Activated CD8-positive, alpha-beta memory T cell treated with anti-CD3 and anti-CD28 coated beads for 36 hours (primary cell): ENCODE data around the gene SPATA25. TPM values are rescaled to one million over a fixed set of nuclear protein-coding genes. Genes with fewer than 3 reads are reported as not detected.
"Not testable (repeated sequence)": the region's sequence is repeated elsewhere in the genome, so short reads cannot be mapped to it uniquely, and the experiment has no call there.

ENCODE experiments used
- CTCF ChIA-PET: fragments of 350-600 bp; sonication (Branson Sonifier 250); formaldehyde crosslinking; loops from one replicate; lab custom pipeline; 2021; ENCODE audit warnings: antibody characterized with exemption; lab: Charles Lee
- POLR2A ChIA-PET: fragments of 350-600 bp; sonication (Branson Sonifier 250); formaldehyde crosslinking; loops from one replicate; lab custom pipeline; 2021; ENCODE audit warnings: antibody characterized with exemption; lab: Charles Lee
- total RNA-seq, 2 experiments: library from RNA; stranded (reverse); gene quantifications; one replicate each; pipeline ENCODE4 v1.2.3, GENCODE V29; 2021

SPATA25 gene
- total RNA-seq, 2 experiments from 2014 or later = 1.7 to 2.1 TPM

- CTCF ChIA-PET = interaction anchor here (1.4 to 2.4 kb wide), 3 partner anchors 7 to 90 kb away, joined by 3 to 10 read pairs (median 4); no protein-coding TSS in a partner anchor
- POLR2A ChIA-PET = interaction anchor here (1.3 kb wide), 1 partner anchor 51 kb away, joined by 3 read pairs; no protein-coding TSS in a partner anchor
These were observed 4.8 kb downstream of the SPATA25 start for GRCh38 chr20:45882469-45883099.

GRCh38 chr20:45880988-45881788 is 6.2 kb downstream of the SPATA25 start, which contains the start of gene ZSWIM1:
TSS of gene ZSWIM1 (plus strand) at chr20:45881227. CDS start at chr20:45882593, 1,366 bp downstream.
- ChIA-PET POLR2A (interaction anchor here (0.6 to 2.4 kb wide), 5 partner anchors 9 to 90 kb away, joined by 3 to 15 read pairs (median 5); partner anchors contain the start of genes ACOT8, CTSA, NEURL2 and ZSWIM3), CTCF (interaction anchor here (1.0 to 2.4 kb wide), 6 partner anchors 9 to 91 kb away, joined by 3 to 10 read pairs (median 3); partner anchors contain the start of genes ACOT8 and ZSWIM3)

DNA sequence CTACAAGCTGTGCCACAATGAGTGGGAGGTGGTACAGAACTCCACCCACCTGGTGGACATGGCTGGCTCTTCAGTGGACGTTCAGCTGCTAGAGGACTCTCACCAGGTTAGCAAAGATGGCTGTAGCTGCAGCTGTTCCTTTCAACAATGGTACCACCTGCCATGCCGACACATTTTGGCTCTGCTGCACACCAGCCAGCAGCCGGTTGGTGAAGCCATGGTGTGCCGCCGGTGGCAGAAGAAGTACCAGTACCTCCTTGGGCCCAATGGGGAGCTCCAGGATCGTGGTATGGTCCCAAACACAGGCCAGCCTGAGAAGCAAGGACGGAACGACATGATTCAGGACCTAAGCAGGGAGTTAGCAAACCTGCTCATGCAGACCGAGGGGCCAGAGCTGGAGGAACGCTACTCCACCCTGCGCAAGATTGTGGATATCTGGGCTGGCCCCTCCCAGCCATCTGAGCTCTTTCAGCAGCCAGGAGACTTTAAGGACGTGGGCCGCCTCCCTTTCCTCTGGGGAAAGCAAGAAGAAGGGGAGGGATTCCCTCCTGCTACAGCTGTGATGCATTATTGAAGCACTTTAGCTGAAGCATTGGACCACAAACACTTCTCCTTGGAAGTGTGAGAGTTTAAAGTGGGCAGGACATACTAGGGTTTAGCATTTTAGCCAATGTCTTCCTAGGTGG is 9.2 kb downstream of the SPATA25 start:
- CTCF ChIA-PET = no interaction called here
- POLR2A ChIA-PET = no interaction called here

DNA sequence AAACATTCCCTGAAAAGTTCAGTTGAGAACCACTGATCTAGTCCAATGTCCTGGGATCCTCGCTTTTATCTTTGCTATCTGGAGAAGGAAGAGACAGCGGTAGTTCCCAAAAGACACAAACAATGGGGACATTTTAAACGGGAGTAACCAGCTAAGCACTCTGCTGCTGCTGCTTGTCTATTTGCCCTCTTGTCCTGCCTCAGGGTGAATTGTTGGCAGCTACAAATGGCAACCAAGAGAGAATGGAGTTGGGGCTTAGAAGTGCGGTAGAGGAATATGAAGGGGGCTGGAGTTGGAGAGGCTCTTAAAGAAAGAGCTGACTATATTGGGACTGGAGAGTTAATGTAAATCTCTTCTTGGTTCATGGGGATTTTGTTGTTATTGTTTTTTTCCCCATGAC is 12.8 kb downstream of the SPATA25 start:
- ChIA-PET POLR2A (no interaction called here), CTCF (interaction anchor here (0.6 kb wide), 1 partner anchor 95 kb away, joined by 3 read pairs; no protein-coding TSS in a partner anchor)

DNA sequence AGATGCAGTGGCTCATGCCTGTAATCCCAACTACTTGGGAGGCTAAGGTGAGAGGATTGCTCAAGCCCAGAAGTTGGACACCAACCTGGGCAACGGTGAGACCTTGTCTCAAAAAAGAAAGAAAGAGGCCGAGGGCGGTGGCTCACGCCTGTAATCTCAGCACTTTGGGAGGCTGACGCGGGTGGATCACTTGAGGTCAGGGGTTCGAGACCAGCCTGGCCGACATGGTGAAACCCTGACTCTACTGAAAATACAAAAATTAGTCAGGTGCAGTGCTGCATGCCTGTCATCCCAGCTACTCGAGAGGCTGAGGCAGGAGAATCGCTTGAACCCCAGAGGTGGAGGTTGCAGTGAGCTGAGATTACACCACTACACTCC is 13.3 kb downstream of the SPATA25 start:
- POLR2A ChIA-PET = not testable (repeated sequence)

DNA sequence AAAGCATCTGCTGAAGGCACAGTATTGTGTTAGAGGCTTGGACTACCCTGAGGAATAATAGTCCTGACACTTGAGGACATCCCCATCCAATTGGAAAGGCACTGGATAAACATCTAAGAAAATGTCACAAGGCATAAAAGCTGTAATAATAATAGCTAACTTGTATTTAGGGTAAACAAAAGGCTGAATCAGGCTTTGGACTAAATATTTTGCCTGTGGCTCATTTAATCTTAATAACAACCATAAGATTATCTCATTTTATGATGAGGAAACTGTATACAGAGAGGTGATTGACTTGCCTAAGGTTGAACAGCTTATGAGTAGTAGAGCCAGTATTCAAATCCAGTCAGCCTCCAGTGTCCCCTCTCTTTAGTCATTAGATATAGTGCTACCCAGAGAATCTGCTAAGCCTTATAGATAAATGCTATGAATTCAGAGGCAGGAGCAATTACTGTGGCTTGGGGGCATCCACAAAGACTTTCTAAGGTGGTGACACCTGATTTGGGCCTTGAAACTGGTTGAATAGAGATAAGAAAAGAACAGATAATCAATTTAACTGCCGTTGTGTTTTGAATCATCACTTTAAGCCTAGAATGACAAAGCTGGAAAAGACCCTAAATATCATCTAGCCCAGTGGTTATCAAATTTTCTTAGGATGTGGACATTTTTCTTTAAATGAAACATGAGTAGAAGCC is 13.9 kb downstream of the SPATA25 start:
- CTCF ChIA-PET = no interaction called here
- POLR2A ChIA-PET = no interaction called here

More for the DNA sequence above, 13.3 kb downstream of the SPATA25 start:
- CTCF ChIA-PET = not testable (repeated sequence)

- ChIA-PET CTCF (interaction anchor here (0.6 kb wide), 1 partner anchor 56 kb away, joined by 3 read pairs; no protein-coding TSS in a partner anchor), POLR2A (no interaction called here)
These were observed 14.8 kb downstream of the SPATA25 start for GRCh38 chr20:45872626-45873025.

GRCh38 chr20:45867819-45868176 is 19.6 kb downstream of the SPATA25 start:
- CTCF ChIA-PET = no interaction called here
- POLR2A ChIA-PET = no interaction called here

GRCh38 chr20:45867136-45867818 is 20.1 kb downstream of the SPATA25 start:
- ChIA-PET POLR2A (no interaction called here), CTCF (no interaction called here)

- ChIA-PET CTCF (no interaction called here), POLR2A (no interaction called here)
These were observed 21.0 kb downstream of the SPATA25 start for GRCh38 chr20:45866454-45866853.

DNA sequence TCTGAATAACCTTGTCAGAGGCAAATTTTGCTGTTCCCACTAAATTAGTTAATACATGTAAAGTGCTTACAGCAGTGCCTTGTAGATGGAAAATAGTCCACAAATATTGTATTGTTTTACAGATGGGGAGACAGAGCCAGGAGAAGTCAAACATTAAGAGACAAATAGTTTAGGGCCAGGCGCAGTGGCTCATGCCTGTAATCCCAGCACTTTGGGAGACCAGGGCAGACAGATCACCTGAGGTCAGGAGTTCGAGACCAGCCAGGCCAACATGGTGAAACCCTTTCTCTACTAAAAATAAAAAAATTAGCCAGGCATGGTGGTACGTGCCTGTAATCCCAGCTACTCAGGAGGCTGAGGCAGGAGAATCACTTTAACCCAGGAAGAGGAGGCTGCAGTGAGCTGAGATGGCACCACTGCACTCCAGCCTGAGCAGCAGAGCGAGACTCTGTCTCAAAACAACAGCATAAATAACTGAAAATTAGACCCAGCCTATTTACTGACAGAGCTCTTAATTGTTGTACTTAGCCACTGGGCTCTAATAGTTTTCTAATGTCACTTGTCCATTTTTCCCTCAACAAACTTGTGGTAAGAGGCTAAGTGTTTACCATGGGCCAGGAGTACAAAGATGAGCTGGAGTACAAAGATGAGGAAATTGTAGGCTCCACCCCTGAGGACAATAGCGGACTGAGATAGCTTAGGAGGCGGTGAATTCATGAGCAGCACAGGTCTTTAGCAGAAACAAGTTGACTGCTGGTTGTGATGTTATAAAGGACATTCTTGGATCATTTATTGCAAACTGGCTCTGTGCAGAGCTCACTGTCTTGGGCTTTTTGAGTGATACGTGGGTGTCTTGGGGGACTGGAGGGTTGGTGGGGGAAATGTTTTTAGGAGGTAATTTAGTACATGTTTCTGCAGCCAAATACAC is 23.6 kb downstream of the SPATA25 start:
- ChIA-PET POLR2A (no interaction called here), CTCF (no interaction called here)

DNA sequence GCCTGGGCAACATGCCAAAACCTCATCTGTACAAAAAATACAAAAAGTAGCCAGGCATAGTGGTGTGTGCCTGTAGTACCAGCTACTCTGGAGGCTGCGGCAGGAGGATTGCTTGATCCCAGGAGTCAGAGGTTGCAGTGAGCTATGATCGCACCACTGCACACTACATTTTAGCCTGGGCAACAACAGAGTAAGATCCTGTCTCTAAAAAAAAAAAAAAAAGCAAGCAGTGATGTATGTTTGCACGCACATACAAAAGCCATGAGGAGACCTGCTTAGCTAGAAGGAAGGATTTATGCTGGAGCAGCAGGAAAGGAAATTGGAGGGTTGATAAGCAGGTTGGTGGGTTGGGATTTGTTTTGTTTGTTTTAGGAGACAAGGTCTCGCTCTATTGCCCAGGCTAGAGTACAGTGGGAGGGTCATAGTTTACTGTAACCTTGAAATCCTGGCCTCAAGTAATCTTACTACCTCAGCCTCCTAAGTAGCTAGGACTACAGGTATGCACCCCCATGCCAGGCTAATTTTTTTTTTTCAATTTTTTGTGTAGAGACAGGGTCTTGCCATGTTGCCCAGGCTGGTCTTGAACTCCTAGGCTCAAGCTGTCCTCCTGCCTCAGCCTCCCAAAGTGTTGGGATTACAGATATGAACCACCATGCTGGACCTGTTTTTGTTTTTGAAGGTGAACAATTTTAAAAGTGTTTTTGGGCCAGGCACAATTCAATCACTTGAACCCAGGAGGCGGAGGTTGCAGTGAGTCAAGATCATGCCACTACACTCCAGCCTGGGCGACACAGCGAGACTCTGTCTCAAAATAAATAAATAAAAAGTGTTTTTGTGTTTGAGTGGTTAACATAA is 26.0 kb downstream of the SPATA25 start:
- ChIA-PET CTCF (interaction anchor here (0.6 to 0.7 kb wide), 4 partner anchors 11 to 79 kb away, joined by 3 to 4 read pairs (median 4); no protein-coding TSS in a partner anchor), POLR2A (no interaction called here)

GRCh38 chr20:45860560-45861220 is 26.7 kb downstream of the SPATA25 start:
- ChIA-PET POLR2A (no interaction called here), CTCF (no interaction called here)

DNA sequence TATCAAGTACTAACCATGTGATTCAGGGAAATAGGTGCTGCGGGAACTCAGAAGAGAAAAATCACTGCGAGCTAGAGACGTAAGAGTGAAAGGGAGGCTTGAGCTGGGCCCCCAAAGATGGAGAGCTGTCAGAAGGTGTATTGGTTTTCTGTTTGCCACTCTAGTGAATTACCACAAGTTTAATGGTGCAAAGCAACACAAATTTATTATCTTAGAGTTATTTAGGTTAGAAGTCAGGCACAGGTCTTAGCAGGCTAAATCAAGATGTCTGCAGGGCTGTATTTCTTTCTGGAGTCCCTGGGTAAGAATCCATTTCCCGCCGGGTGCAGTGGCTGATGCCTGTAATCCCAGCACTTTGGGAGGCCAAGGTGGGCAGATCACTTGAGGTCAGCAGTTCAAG is 27.5 kb downstream of the SPATA25 start:
- POLR2A ChIA-PET = no interaction called here
- CTCF ChIA-PET = no interaction called here

DNA sequence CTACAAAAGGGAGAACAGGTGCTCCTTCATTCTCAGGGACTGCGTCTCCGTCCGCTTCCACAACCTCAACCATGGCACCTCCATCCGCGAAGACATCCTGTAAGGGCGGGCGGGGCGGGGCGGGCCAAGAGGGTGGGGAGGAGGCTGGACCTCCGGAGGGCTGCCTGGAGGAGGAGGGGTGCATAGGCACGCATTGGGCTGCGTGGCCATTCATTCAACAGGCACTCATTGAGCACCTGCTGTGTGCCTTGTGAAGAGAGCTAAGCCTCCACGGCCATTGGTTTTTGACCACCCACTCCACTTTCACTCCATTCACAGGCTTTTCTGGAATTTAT is 29.6 kb downstream of the SPATA25 start:
- ChIA-PET CTCF (interaction anchor here (0.7 kb wide), 1 partner anchor 23 kb away, joined by 3 read pairs; the partner anchor contains the start of gene ZSWIM1), POLR2A (interaction anchor here (2.2 kb wide), 1 partner anchor 23 kb away, joined by 5 read pairs; the partner anchor contains the start of gene ZSWIM1)
